ENCODE data around the gene SYNE1.
"Not testable (repeated sequence)": the region's sequence is repeated elsewhere in the genome, so short reads cannot be mapped to it uniquely, and the experiment has no call there.

The SYNE1 gene

GRCh38 chr6:152651986-152652385 lies 14.8 kb upstream of the SYNE1 start:
- H3K4me3 ChIP-seq (ENCODE audit: low read depth in 1 of 2, low read length in 2 of 2): no peak overlapping the region
- no peak overlapping the region for H3K27ac ChIP-seq (ENCODE audit: low read depth, low read length)
- no peaks in the 10 kb centered on the region for H3K36me3 ChIP-seq (ENCODE audit: control insufficient read depth in 1 of 2, insufficient read depth in 2 of 2, low read length in 2 of 2)
- no peak overlapping the region for H3K9ac ChIP-seq (ENCODE audit: low read depth in 1 of 2, low read length in 2 of 2)
- H3K9me3 ChIP-seq (ENCODE audit: control insufficient read depth in 1 of 2, low read length in 2 of 2): no peaks in the 10 kb centered on the region
- H3K4me1 ChIP-seq (ENCODE audit: control insufficient read depth in 1 of 2, insufficient read depth in 2 of 2, low read length in 2 of 2): no peaks in the 10 kb centered on the region
- H3K27me3 ChIP-seq (ENCODE audit: control insufficient read depth in 1 of 2, insufficient read depth in 2 of 2, low read length in 2 of 2): no peaks in the 10 kb centered on the region

GRCh38 chr6:152648105-152648504 lies 10.9 kb upstream of the SYNE1 start:
- no peaks in the 10 kb centered on the region for H3K4me1 ChIP-seq (ENCODE audit: control insufficient read depth in 1 of 2, insufficient read depth in 2 of 2, low read length in 2 of 2)
- H3K9me3 ChIP-seq (ENCODE audit: control insufficient read depth in 1 of 2, low read length in 2 of 2): no peaks in the 10 kb centered on the region
- no peak overlapping the region for H3K4me3 ChIP-seq (ENCODE audit: low read depth in 1 of 2, low read length in 2 of 2)
- no peak overlapping the region for H3K27ac ChIP-seq (ENCODE audit: low read depth, low read length)
- H3K9ac ChIP-seq (ENCODE audit: low read depth in 1 of 2, low read length in 2 of 2): no peak overlapping the region
- H3K36me3 ChIP-seq (ENCODE audit: control insufficient read depth in 1 of 2, insufficient read depth in 2 of 2, low read length in 2 of 2): no peaks in the 10 kb centered on the region
- H3K27me3 ChIP-seq (ENCODE audit: control insufficient read depth in 1 of 2, insufficient read depth in 2 of 2, low read length in 2 of 2): no peaks in the 10 kb centered on the region

- H3K4me3 ChIP-seq (ENCODE audit: low read depth in 1 of 2, low read length in 2 of 2); H3K9ac ChIP-seq (ENCODE audit: low read depth in 1 of 2, low read length in 2 of 2); H3K9me3 ChIP-seq (ENCODE audit: control insufficient read depth in 1 of 2, low read length in 2 of 2); H3K4me1 ChIP-seq (ENCODE audit: control insufficient read depth in 1 of 2, insufficient read depth in 2 of 2, low read length in 2 of 2); H3K36me3 ChIP-seq (ENCODE audit: control insufficient read depth in 1 of 2, insufficient read depth in 2 of 2, low read length in 2 of 2); H3K27me3 ChIP-seq (ENCODE audit: control insufficient read depth in 1 of 2, insufficient read depth in 2 of 2, low read length in 2 of 2); H3K27ac ChIP-seq (ENCODE audit: low read depth, low read length): not testable (repeated sequence)
Observed at GRCh38 chr6:152646732-152647131, 9.6 kb upstream of the SYNE1 start.

GRCh38 chr6:152642578-152643375 lies 5.6 kb upstream of the SYNE1 start:
- H3K27ac ChIP-seq (ENCODE audit: low read depth, low read length): no peak overlapping the region
- H3K9me3 ChIP-seq (ENCODE audit: control insufficient read depth in 1 of 2, low read length in 2 of 2): no peaks in the 10 kb centered on the region
- no peaks in the 10 kb centered on the region for H3K4me1 ChIP-seq (ENCODE audit: control insufficient read depth in 1 of 2, insufficient read depth in 2 of 2, low read length in 2 of 2)
- H3K36me3 ChIP-seq (ENCODE audit: control insufficient read depth in 1 of 2, insufficient read depth in 2 of 2, low read length in 2 of 2): no peaks in the 10 kb centered on the region
- H3K4me3 ChIP-seq (ENCODE audit: low read depth in 1 of 2, low read length in 2 of 2): no peak overlapping the region
- H3K9ac ChIP-seq (ENCODE audit: low read depth in 1 of 2, low read length in 2 of 2): no peak overlapping the region
- peaks cover 0 to under 1% of the 10 kb centered on the region in 2 donors for H3K27me3 ChIP-seq (ENCODE audit: control insufficient read depth in 1 of 2, insufficient read depth in 2 of 2, low read length in 2 of 2)

- peak overlapping the region; percentile 17 for H3K27ac ChIP-seq (ENCODE audit: low read depth, low read length)
- no peak overlapping the region for H3K9ac ChIP-seq (ENCODE audit: low read depth in 1 of 2, low read length in 2 of 2)
Observed at GRCh38 chr6:152636609-152637295, 410 bp downstream of the SYNE1 start.

DNA sequence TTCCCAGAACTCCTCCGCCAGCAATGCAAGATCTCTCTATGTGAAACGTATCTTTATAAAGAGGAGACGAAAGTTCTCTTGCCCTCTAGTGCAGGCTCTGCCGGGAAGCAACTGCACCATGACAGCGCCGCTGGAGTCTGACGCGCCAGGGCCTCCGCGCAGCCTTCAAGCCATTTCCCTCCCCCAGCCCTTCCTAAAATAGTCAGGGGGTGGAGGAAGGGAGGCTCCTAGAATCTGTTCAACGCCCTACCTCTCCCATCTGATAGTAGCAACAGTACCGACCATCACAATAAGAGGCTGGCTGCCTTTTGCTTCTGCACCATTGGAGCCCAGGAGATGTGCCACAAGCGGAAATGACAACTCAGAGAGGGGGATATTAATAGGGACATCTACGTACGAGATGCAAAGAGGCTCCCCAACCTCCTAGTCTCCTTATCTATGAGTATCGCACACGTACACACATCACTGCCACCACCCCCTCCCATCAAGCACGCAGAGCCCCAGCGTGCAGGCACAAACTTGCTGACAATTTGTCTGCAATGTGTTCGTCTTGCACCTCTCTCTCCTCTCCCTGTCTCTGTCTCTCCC lies 1.0 kb downstream of the SYNE1 start:
- Histone ChIP-seq H3K9ac (ENCODE audit: low read depth in 1 of 2, low read length in 2 of 2) (no peak overlapping the region), H3K4me3 (ENCODE audit: low read depth in 1 of 2, low read length in 2 of 2) (peak overlapping the region; percentile 29 to 66), H3K27ac (ENCODE audit: low read depth, low read length) (peak overlapping the region; percentile 17), H3K27me3 (ENCODE audit: control insufficient read depth in 1 of 2, insufficient read depth in 2 of 2, low read length in 2 of 2) (peaks cover 5 to 21% of the 10 kb centered on the region in 2 donors), H3K9me3 (ENCODE audit: control insufficient read depth in 1 of 2, low read length in 2 of 2) (no peaks in the 10 kb centered on the region), H3K36me3 (ENCODE audit: control insufficient read depth in 1 of 2, insufficient read depth in 2 of 2, low read length in 2 of 2) (no peaks in the 10 kb centered on the region), H3K4me1 (ENCODE audit: control insufficient read depth in 1 of 2, insufficient read depth in 2 of 2, low read length in 2 of 2) (no peaks in the 10 kb centered on the region)

More at GRCh38 chr6:152636609-152637295, 410 bp downstream of the SYNE1 start:
- Histone ChIP-seq H3K4me3 (ENCODE audit: low read depth in 1 of 2, low read length in 2 of 2) (peak overlapping the region; percentile 29 to 66), H3K4me1 (ENCODE audit: control insufficient read depth in 1 of 2, insufficient read depth in 2 of 2, low read length in 2 of 2) (no peaks in the 10 kb centered on the region), H3K36me3 (ENCODE audit: control insufficient read depth in 1 of 2, insufficient read depth in 2 of 2, low read length in 2 of 2) (no peaks in the 10 kb centered on the region), H3K27me3 (ENCODE audit: control insufficient read depth in 1 of 2, insufficient read depth in 2 of 2, low read length in 2 of 2) (peaks cover 5 to 21% of the 10 kb centered on the region in 2 donors), H3K9me3 (ENCODE audit: control insufficient read depth in 1 of 2, low read length in 2 of 2) (no peaks in the 10 kb centered on the region)

DNA sequence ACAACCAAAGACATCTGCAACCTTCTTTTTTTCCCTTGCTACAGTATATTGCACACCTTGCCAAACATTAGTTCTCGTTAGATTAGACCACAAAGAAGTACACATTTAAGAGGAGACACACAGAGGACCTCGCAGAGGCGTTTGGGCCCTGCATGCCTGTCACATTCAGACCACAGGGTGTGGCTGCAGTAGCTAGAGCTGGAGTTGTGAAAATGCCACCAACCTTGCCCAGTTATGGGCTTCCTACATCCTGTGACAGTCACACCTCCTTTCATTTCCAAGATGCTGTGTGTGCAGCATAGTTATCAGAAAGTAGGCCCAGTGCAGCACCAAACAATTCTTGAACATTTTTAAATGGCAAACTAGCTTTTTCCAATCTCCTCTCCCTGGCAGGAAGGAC lies 2.4 kb downstream of the SYNE1 start:
- no peak overlapping the region for H3K4me3 ChIP-seq (ENCODE audit: low read depth in 1 of 2, low read length in 2 of 2)
- H3K36me3 ChIP-seq (ENCODE audit: control insufficient read depth in 1 of 2, insufficient read depth in 2 of 2, low read length in 2 of 2): no peaks in the 10 kb centered on the region
- no peaks in the 10 kb centered on the region for H3K9me3 ChIP-seq (ENCODE audit: control insufficient read depth in 1 of 2, low read length in 2 of 2)
- peaks cover 5 to 21% of the 10 kb centered on the region in 2 donors for H3K27me3 ChIP-seq (ENCODE audit: control insufficient read depth in 1 of 2, insufficient read depth in 2 of 2, low read length in 2 of 2)
- no peak overlapping the region for H3K27ac ChIP-seq (ENCODE audit: low read depth, low read length)
- no peak overlapping the region for H3K9ac ChIP-seq (ENCODE audit: low read depth in 1 of 2, low read length in 2 of 2)
- H3K4me1 ChIP-seq (ENCODE audit: control insufficient read depth in 1 of 2, insufficient read depth in 2 of 2, low read length in 2 of 2): no peaks in the 10 kb centered on the region

DNA sequence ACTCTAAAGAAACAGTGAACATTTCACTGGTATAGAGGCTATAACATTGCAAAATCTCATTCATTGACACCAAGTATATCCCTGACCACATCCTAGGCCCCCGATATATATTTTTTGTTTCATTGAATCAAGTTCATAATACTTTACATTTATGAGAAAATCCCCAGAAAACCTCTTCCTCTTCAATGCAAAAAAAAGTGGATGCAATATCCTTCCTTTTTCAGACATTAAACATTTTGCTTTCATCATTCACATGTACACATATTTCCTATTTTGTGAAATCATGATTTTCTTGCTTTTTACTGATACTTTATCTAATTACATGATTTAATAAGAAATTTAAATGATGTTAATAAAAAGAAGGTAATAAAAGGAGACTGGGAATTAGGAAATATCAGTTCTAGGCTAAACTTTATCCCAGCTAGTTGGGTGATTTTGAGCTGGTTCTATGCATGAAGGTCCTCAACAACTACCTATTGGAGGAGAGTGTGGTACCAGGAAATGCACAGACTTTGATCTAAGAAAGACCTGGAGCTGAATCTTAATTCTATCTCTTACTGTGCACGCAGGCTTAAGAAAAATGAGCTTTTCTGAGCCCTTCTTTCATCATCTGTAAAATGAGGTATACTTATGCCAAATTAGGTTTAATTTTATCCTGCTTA lies 4.9 kb downstream of the SYNE1 start:
- Histone ChIP-seq H3K9ac (ENCODE audit: low read depth in 1 of 2, low read length in 2 of 2) (no peak overlapping the region), H3K9me3 (ENCODE audit: control insufficient read depth in 1 of 2, low read length in 2 of 2) (no peaks in the 10 kb centered on the region), H3K4me3 (ENCODE audit: low read depth in 1 of 2, low read length in 2 of 2) (no peak overlapping the region), H3K27ac (ENCODE audit: low read depth, low read length) (no peak overlapping the region), H3K4me1 (ENCODE audit: control insufficient read depth in 1 of 2, insufficient read depth in 2 of 2, low read length in 2 of 2) (no peaks in the 10 kb centered on the region), H3K27me3 (ENCODE audit: control insufficient read depth in 1 of 2, insufficient read depth in 2 of 2, low read length in 2 of 2) (peaks cover 5 to 16% of the 10 kb centered on the region in 2 donors), H3K36me3 (ENCODE audit: control insufficient read depth in 1 of 2, insufficient read depth in 2 of 2, low read length in 2 of 2) (no peaks in the 10 kb centered on the region)

DNA sequence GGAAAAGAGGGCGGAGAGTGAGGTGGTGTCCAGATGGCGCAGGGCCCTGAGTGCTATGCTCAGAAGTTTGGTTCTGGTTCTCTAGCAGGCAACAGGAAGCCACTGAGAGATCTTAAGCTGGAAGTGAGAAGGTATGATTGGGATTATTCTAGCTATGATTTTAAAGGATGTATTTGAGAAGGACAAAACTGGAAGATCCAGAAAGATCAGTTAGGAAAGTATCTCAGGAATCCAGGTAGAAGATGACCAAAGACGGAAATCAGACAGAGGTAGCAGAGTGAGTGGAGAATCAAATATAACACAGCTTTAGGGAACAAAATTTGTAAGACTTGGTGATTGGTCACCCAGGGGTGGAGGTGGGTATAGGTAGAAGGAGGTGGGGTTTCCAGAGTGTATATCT lies 5.8 kb downstream of the SYNE1 start:
- Histone ChIP-seq H3K9ac (ENCODE audit: low read depth in 1 of 2, low read length in 2 of 2) (no peak overlapping the region), H3K27ac (ENCODE audit: low read depth, low read length) (no peak overlapping the region), H3K36me3 (ENCODE audit: control insufficient read depth in 1 of 2, insufficient read depth in 2 of 2, low read length in 2 of 2) (no peaks in the 10 kb centered on the region), H3K4me3 (ENCODE audit: low read depth in 1 of 2, low read length in 2 of 2) (no peak overlapping the region), H3K27me3 (ENCODE audit: control insufficient read depth in 1 of 2, insufficient read depth in 2 of 2, low read length in 2 of 2) (peaks cover 5 to 11% of the 10 kb centered on the region in 2 donors), H3K9me3 (ENCODE audit: control insufficient read depth in 1 of 2, low read length in 2 of 2) (no peaks in the 10 kb centered on the region), H3K4me1 (ENCODE audit: control insufficient read depth in 1 of 2, insufficient read depth in 2 of 2, low read length in 2 of 2) (no peaks in the 10 kb centered on the region)

GRCh38 chr6:152630832-152631231 lies 6.3 kb downstream of the SYNE1 start:
- Histone ChIP-seq H3K9me3 (ENCODE audit: control insufficient read depth in 1 of 2, low read length in 2 of 2) (no peaks in the 10 kb centered on the region), H3K27ac (ENCODE audit: low read depth, low read length) (no peak overlapping the region), H3K36me3 (ENCODE audit: control insufficient read depth in 1 of 2, insufficient read depth in 2 of 2, low read length in 2 of 2) (no peaks in the 10 kb centered on the region), H3K4me1 (ENCODE audit: control insufficient read depth in 1 of 2, insufficient read depth in 2 of 2, low read length in 2 of 2) (no peaks in the 10 kb centered on the region), H3K27me3 (ENCODE audit: control insufficient read depth in 1 of 2, insufficient read depth in 2 of 2, low read length in 2 of 2) (peaks cover 0 to 6% of the 10 kb centered on the region in 2 donors), H3K4me3 (ENCODE audit: low read depth in 1 of 2, low read length in 2 of 2) (no peak overlapping the region), H3K9ac (ENCODE audit: low read depth in 1 of 2, low read length in 2 of 2) (no peak overlapping the region)

Data from duodenal mucosa (tissue), 2 donors.